ENCODE data around the gene TTYH2. TPM values are rescaled to one million over a fixed set of nuclear protein-coding genes. Genes with fewer than 3 reads are reported as not detected.

The TTYH2 gene
- total and polyA plus RNA-seq, 5 donors from 2014 or later: 6.7 to 23.3 (median 10.8) TPM

GRCh38 chr17:74196541-74197317 is 16.6 kb upstream of the TTYH2 start:
- Histone ChIP-seq H3K27me3 (ENCODE audit: control insufficient read depth, insufficient read depth, low read length) (no peaks in the 10 kb centered on the region), H3K27ac (ENCODE audit: insufficient read depth, low read length, poor library complexity, severe bottlenecking) (no peak overlapping the region), H3K36me3 (ENCODE audit: control insufficient read depth, insufficient read depth, low read length) (no peaks in the 10 kb centered on the region), H3K9me3 (ENCODE audit: control insufficient read depth in 2 of 2, low read length in 2 of 2) (no peaks in the 10 kb centered on the region), H3K4me3 (ENCODE audit: low read depth, low read length) (no peak overlapping the region), H3K4me1 (ENCODE audit: control insufficient read depth, insufficient read depth, low read length, poor library complexity, severe bottlenecking) (no peaks in the 10 kb centered on the region)
- Mint-ChIP-seq H3K4me1 (peaks cover 0 to 6% (median 6%) of the 10 kb centered on the region in 4 donors), H3K9me3 (peaks cover 0 to 2% (median 0%) of the 10 kb centered on the region in 7 donors), H3K27me3 (peaks cover 52% of the 10 kb centered on the region), H3K36me3 (no peaks in the 10 kb centered on the region), H3K27ac (peak overlapping the region in 2 of 3 donors; percentile 45 to 55), H3K4me3 (no peak overlapping the region)
- DNase-seq (no peak), ATAC-seq (ENCODE audit: low read depth in 2 of 2) (no peak)

- Histone ChIP-seq H3K27me3 (ENCODE audit: control insufficient read depth, insufficient read depth, low read length) (no peaks in the 10 kb centered on the region), H3K9me3 (ENCODE audit: control insufficient read depth in 2 of 2, low read length in 2 of 2) (no peaks in the 10 kb centered on the region), H3K4me3 (ENCODE audit: low read depth, low read length) (no peak overlapping the region), H3K36me3 (ENCODE audit: control insufficient read depth, insufficient read depth, low read length) (no peaks in the 10 kb centered on the region), H3K4me1 (ENCODE audit: control insufficient read depth, insufficient read depth, low read length, poor library complexity, severe bottlenecking) (no peaks in the 10 kb centered on the region), H3K27ac (ENCODE audit: insufficient read depth, low read length, poor library complexity, severe bottlenecking) (no peak overlapping the region)
- H3K27me3 Mint-ChIP-seq: peaks cover 60% of the 10 kb centered on the region
- peaks cover 0 to 7% (median 6%) of the 10 kb centered on the region in 4 donors for H3K4me1 Mint-ChIP-seq
- H3K4me3 Mint-ChIP-seq: peak overlapping the region in 1 of 4 donors; percentile 51
- peak overlapping the region in 1 of 3 donors; percentile 74 for H3K27ac Mint-ChIP-seq
- peaks cover 0 to 2% (median 0%) of the 10 kb centered on the region in 7 donors for H3K9me3 Mint-ChIP-seq
- ATAC-seq (ENCODE audit: low read depth in 2 of 2): no peak
- no peak for DNase-seq
- no peaks in the 10 kb centered on the region for H3K36me3 Mint-ChIP-seq
Observed at GRCh38 chr17:74197801-74198200, 15.6 kb upstream of the TTYH2 start.

- H3K36me3 ChIP-seq (ENCODE audit: control insufficient read depth, insufficient read depth, low read length): no peaks in the 10 kb centered on the region
- Mint-ChIP-seq H3K9me3 (peaks cover 0 to 2% (median 0%) of the 10 kb centered on the region in 7 donors), H3K27me3 (peaks cover 62% of the 10 kb centered on the region), H3K4me1 (peaks cover 0 to 15% (median 12%) of the 10 kb centered on the region in 4 donors), H3K27ac (no peak overlapping the region), H3K4me3 (no peak overlapping the region), H3K36me3 (peaks cover 4% of the 10 kb centered on the region)
- H3K9me3 ChIP-seq (ENCODE audit: control insufficient read depth in 2 of 2, low read length in 2 of 2): no peaks in the 10 kb centered on the region
- no peaks in the 10 kb centered on the region for H3K27me3 ChIP-seq (ENCODE audit: control insufficient read depth, insufficient read depth, low read length)
- DNase-seq: no peak
- H3K4me3 ChIP-seq (ENCODE audit: low read depth, low read length): no peak overlapping the region
- H3K4me1 ChIP-seq (ENCODE audit: control insufficient read depth, insufficient read depth, low read length, poor library complexity, severe bottlenecking): peaks cover 4% of the 10 kb centered on the region
- no peak overlapping the region for H3K27ac ChIP-seq (ENCODE audit: insufficient read depth, low read length, poor library complexity, severe bottlenecking)
- ATAC-seq (ENCODE audit: low read depth in 2 of 2): no peak
Observed at GRCh38 chr17:74198694-74199093, 14.7 kb upstream of the TTYH2 start.

GRCh38 chr17:74199306-74200092 is 13.9 kb upstream of the TTYH2 start:
- peaks cover 12% of the 10 kb centered on the region for H3K4me1 ChIP-seq (ENCODE audit: control insufficient read depth, insufficient read depth, low read length, poor library complexity, severe bottlenecking)
- no peaks in the 10 kb centered on the region for H3K9me3 ChIP-seq (ENCODE audit: control insufficient read depth in 2 of 2, low read length in 2 of 2)
- Mint-ChIP-seq H3K27me3 (peaks cover 60% of the 10 kb centered on the region), H3K4me3 (peak overlapping the region in 2 of 4 donors; percentile 19 to 59), H3K9me3 (peaks cover 0 to 2% (median 0%) of the 10 kb centered on the region in 7 donors), H3K36me3 (peaks cover 5% of the 10 kb centered on the region), H3K27ac (peak overlapping the region in 1 of 3 donors; percentile 5), H3K4me1 (peaks cover 0 to 16% (median 12%) of the 10 kb centered on the region in 4 donors)
- no peak overlapping the region for H3K4me3 ChIP-seq (ENCODE audit: low read depth, low read length)
- no peak overlapping the region for H3K27ac ChIP-seq (ENCODE audit: insufficient read depth, low read length, poor library complexity, severe bottlenecking)
- ATAC-seq (ENCODE audit: low read depth in 2 of 2) (peak; percentile 29 to 39), DNase-seq (peak; percentile 47 to 54 (median 53))
- H3K27me3 ChIP-seq (ENCODE audit: control insufficient read depth, insufficient read depth, low read length): no peaks in the 10 kb centered on the region
- H3K36me3 ChIP-seq (ENCODE audit: control insufficient read depth, insufficient read depth, low read length): no peaks in the 10 kb centered on the region

GRCh38 chr17:74200112-74200511 is 13.3 kb upstream of the TTYH2 start:
- H3K4me3 Mint-ChIP-seq: peak overlapping the region in 1 of 4 donors; percentile 59
- H3K27ac ChIP-seq (ENCODE audit: insufficient read depth, low read length, poor library complexity, severe bottlenecking): no peak overlapping the region
- H3K27ac Mint-ChIP-seq: no peak overlapping the region
- no peaks in the 10 kb centered on the region for H3K27me3 ChIP-seq (ENCODE audit: control insufficient read depth, insufficient read depth, low read length)
- H3K9me3 ChIP-seq (ENCODE audit: control insufficient read depth in 2 of 2, low read length in 2 of 2): no peaks in the 10 kb centered on the region
- H3K4me1 ChIP-seq (ENCODE audit: control insufficient read depth, insufficient read depth, low read length, poor library complexity, severe bottlenecking): peaks cover 18% of the 10 kb centered on the region
- H3K36me3 ChIP-seq (ENCODE audit: control insufficient read depth, insufficient read depth, low read length): peaks cover 3% of the 10 kb centered on the region
- DNase-seq: no peak
- H3K4me1 Mint-ChIP-seq: peaks cover 0 to 21% (median 14%) of the 10 kb centered on the region in 4 donors
- H3K36me3 Mint-ChIP-seq: peaks cover 6% of the 10 kb centered on the region
- H3K9me3 Mint-ChIP-seq: peaks cover 0 to 2% (median 0%) of the 10 kb centered on the region in 7 donors
- peaks cover 57% of the 10 kb centered on the region for H3K27me3 Mint-ChIP-seq
- H3K4me3 ChIP-seq (ENCODE audit: low read depth, low read length): no peak overlapping the region
- ATAC-seq (ENCODE audit: low read depth in 2 of 2): no peak

GRCh38 chr17:74201250-74201649 is 12.1 kb upstream of the TTYH2 start:
- Mint-ChIP-seq H3K9me3 (no peaks in the 10 kb centered on the region), H3K4me1 (peaks cover 0 to 32% (median 22%) of the 10 kb centered on the region in 4 donors), H3K27me3 (peaks cover 49% of the 10 kb centered on the region), H3K27ac (no peak overlapping the region), H3K4me3 (peak overlapping the region in 1 of 4 donors; percentile 90), H3K36me3 (peaks cover 14% of the 10 kb centered on the region)
- Histone ChIP-seq H3K27me3 (ENCODE audit: control insufficient read depth, insufficient read depth, low read length) (no peaks in the 10 kb centered on the region), H3K9me3 (ENCODE audit: control insufficient read depth in 2 of 2, low read length in 2 of 2) (no peaks in the 10 kb centered on the region), H3K27ac (ENCODE audit: insufficient read depth, low read length, poor library complexity, severe bottlenecking) (no peak overlapping the region), H3K4me1 (ENCODE audit: control insufficient read depth, insufficient read depth, low read length, poor library complexity, severe bottlenecking) (peaks cover 29% of the 10 kb centered on the region), H3K4me3 (ENCODE audit: low read depth, low read length) (no peak overlapping the region), H3K36me3 (ENCODE audit: control insufficient read depth, insufficient read depth, low read length) (peaks cover 14% of the 10 kb centered on the region)
- ATAC-seq (ENCODE audit: low read depth in 2 of 2) (no peak), DNase-seq (no peak)

GRCh38 chr17:74201948-74202347 is 11.4 kb upstream of the TTYH2 start:
- H3K4me1 Mint-ChIP-seq: peaks cover 0 to 36% (median 26%) of the 10 kb centered on the region in 4 donors
- ATAC-seq (ENCODE audit: low read depth in 2 of 2): no peak
- H3K27ac Mint-ChIP-seq: no peak overlapping the region

More at GRCh38 chr17:74201948-74202347, 11.4 kb upstream of the TTYH2 start:
- H3K9me3 Mint-ChIP-seq: no peaks in the 10 kb centered on the region
- H3K36me3 Mint-ChIP-seq: peaks cover 17% of the 10 kb centered on the region
- H3K4me3 Mint-ChIP-seq: peak overlapping the region in 2 of 4 donors; percentile 81 to 90
- Histone ChIP-seq H3K4me1 (ENCODE audit: control insufficient read depth, insufficient read depth, low read length, poor library complexity, severe bottlenecking) (peaks cover 36% of the 10 kb centered on the region), H3K4me3 (ENCODE audit: low read depth, low read length) (no peak overlapping the region), H3K27me3 (ENCODE audit: control insufficient read depth, insufficient read depth, low read length) (no peaks in the 10 kb centered on the region), H3K27ac (ENCODE audit: insufficient read depth, low read length, poor library complexity, severe bottlenecking) (no peak overlapping the region), H3K9me3 (ENCODE audit: control insufficient read depth in 2 of 2, low read length in 2 of 2) (no peaks in the 10 kb centered on the region), H3K36me3 (ENCODE audit: control insufficient read depth, insufficient read depth, low read length) (peaks cover 21% of the 10 kb centered on the region)
- peaks cover 46% of the 10 kb centered on the region for H3K27me3 Mint-ChIP-seq
- no peak for DNase-seq
